ENCODE results near the gene RACK1. TPM values are rescaled to one million over a fixed set of nuclear protein-coding genes. Genes with fewer than 3 reads are reported as not detected.

RACK1 gene
- total and polyA plus RNA-seq, 8 donors = 1,244 to 3,083 (median 2,960) TPM

DNA sequence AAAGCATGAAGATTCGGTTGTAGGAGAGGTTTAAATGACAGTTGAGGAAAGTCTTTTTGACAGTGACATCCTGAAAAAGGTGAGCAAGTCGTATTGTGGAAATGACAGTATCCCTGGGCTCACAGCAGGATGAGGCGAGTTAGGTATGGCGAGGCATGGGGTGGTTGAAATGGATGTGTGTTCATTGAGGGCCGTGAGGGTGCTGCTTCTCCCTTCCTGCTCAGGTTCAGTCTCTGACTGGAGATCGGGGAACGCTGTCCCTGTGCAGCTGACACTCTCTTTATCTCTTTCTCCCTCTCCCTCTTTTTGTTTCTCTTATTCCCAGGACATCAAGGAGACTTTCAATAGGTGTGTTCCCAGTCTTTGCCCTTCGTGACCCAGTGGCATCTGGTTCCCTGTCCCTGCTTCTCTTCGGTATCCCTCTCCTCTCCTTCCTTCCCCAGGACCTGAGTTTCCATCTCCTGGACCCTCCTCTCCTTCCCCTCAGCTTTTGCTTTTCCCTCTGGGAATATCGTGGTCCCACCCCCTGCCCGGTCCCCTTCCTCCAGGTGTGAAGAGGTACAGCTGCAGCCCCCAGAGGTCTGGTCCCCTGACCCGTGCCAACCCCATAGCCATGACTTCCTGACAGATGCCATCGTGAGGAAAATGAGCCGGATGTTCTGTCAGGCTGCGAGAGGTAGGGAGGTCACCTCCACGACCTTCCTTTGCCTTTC, 10.5 kb downstream of the RACK1 start:
- intact Hi-C loops (cut with DNase I) = no loop called here
- H3K9me3 ChIP-seq = no peaks in the 10 kb centered on the region
- H3K4me3 ChIP-seq = no peak overlapping the region
- H3K27ac ChIP-seq = no peak overlapping the region
- peaks cover 10 to 79% of the 10 kb centered on the region in 2 donors for H3K36me3 ChIP-seq
- TF ChIP-seq, protein P1, sequence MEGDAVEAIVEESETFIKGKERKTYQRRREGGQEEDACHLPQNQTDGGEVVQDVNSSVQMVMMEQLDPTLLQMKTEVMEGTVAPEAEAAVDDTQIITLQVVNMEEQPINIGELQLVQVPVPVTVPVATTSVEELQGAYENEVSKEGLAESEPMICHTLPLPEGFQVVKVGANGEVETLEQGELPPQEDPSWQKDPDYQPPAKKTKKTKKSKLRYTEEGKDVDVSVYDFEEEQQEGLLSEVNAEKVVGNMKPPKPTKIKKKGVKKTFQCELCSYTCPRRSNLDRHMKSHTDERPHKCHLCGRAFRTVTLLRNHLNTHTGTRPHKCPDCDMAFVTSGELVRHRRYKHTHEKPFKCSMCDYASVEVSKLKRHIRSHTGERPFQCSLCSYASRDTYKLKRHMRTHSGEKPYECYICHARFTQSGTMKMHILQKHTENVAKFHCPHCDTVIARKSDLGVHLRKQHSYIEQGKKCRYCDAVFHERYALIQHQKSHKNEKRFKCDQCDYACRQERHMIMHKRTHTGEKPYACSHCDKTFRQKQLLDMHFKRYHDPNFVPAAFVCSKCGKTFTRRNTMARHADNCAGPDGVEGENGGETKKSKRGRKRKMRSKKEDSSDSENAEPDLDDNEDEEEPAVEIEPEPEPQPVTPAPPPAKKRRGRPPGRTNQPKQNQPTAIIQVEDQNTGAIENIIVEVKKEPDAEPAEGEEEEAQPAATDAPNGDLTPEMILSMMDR (IDR thresholded peaks at IDR 0.05) = no peak
- H3K4me1 ChIP-seq = peaks cover 0 to 8% of the 10 kb centered on the region in 2 donors
- no peak for ATAC-seq
- H3K27me3 ChIP-seq = no peaks in the 10 kb centered on the region
- DNase-seq = no peak

DNA sequence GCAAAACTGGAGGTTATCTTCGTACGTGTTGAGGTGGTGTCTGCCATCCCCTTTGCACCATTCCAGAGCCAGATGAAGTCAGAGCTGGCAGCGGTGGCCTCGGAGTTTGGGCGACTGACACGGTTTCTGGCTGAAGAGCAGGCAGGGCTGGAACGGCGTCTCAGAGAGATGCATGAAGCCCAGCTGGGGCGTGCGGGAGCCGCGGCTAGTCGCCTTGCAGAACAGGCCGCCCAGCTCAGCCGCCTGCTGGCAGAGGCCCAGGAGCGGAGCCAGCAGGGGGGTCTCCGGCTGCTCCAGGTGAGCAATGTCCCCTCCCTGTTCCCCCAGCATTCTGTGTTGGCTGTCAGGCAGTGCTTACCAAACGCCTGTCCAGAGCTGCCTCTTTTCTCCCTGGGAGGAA, 11.1 kb downstream of the RACK1 start:
- peak in 1 of 4 donors; percentile 20 for DNase-seq
- no peak for ATAC-seq
- TF ChIP-seq, protein P1 (IDR thresholded peaks at IDR 0.05) = no peak
- Histone ChIP-seq H3K27me3 (no peaks in the 10 kb centered on the region), H3K36me3 (peaks cover 9 to 75% of the 10 kb centered on the region in 2 donors), H3K27ac (no peak overlapping the region), H3K4me1 (peaks cover 0 to 2% of the 10 kb centered on the region in 2 donors), H3K9me3 (no peaks in the 10 kb centered on the region), H3K4me3 (no peak overlapping the region)
- intact Hi-C loops (cut with DNase I) = no loop called here

DNA sequence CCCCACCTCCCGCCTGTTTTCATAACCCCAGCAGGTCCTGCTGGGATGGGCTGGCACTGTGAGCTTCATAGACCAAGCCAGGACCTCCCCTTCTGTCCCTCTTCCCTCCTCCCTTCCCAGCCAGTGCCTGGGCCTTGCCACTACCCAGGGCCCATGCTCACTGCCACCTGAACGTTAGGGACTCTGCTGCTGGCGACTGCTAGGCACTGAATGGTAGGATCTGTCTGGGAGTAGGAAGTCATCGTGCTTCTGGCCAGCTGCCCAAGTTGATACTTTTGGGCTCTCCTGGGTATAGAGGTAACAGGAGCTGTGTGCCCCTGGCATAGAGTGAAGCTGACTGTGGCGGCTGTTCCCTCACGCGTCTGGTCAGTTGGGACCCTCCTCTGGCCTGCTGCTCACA, 12.3 kb downstream of the RACK1 start:
- Histone ChIP-seq H3K4me3 (no peak overlapping the region), H3K9me3 (no peaks in the 10 kb centered on the region), H3K4me1 (no peaks in the 10 kb centered on the region), H3K27ac (no peak overlapping the region), H3K27me3 (no peaks in the 10 kb centered on the region), H3K36me3 (peaks cover 1 to 73% of the 10 kb centered on the region in 2 donors)
- TF ChIP-seq, protein P1 (IDR thresholded peaks at IDR 0.05) = no peak
- ATAC-seq = no peak
- intact Hi-C loops (cut with DNase I) = no loop called here
- peak in 1 of 4 donors; percentile 13 for DNase-seq

DNA sequence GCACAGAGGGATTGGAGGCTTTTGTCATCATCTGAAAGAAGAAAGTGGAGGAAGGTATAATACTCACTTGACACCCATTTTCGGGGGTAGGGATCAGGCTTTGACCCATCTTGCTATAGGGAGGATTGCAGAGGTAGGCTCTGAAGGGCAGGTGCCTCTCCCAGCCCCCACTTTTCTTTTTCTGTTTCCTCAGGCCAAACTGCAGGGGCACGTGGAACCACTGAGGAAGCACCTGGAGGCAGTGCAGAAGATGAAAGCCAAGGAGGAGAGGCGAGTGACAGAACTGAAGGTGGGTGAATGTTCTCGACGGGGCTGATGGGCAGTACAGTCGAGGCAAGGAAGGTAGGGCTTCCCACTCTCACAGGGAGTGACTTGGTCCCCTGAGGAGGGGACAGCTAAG, 13.2 kb downstream of the RACK1 start:
- TF ChIP-seq, protein P1 (IDR thresholded peaks at IDR 0.05) = no peak
- Histone ChIP-seq H3K27ac (no peak overlapping the region), H3K9me3 (no peaks in the 10 kb centered on the region), H3K36me3 (peaks cover 0 to 65% of the 10 kb centered on the region in 2 donors), H3K4me1 (peaks cover 0 to 7% of the 10 kb centered on the region in 2 donors), H3K4me3 (no peak overlapping the region), H3K27me3 (no peaks in the 10 kb centered on the region)
- DNase-seq = peak in 1 of 4 donors; percentile 19
- intact Hi-C loops (cut with DNase I) = no loop called here
- no peak for ATAC-seq

DNA sequence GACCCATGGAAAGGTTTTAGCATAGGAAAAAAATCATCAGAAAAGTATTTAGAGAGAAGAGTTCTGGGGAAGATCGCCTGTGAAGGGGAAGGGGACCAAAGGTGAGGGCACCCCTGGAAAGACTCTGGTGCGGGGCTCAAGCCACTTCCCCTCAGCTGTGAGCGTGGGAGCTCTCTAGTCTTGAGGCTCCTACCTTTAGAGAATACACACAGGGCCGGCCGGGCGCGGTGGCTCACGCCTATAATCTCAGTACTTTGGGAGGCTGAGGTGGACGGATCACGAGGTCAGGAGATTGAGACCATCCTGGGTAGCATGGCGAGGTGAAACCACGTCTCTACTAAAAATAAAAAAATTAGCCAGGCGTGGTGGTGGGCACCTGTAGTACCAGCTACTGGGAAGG, 13.7 kb downstream of the RACK1 start:
- no peak overlapping the region for H3K27ac ChIP-seq
- no peaks in the 10 kb centered on the region for H3K27me3 ChIP-seq
- DNase-seq = peak in 1 of 4 donors; percentile 15
- TF ChIP-seq, protein P1 (IDR thresholded peaks at IDR 0.05) = no peak
- H3K36me3 ChIP-seq = peaks cover 0 to 59% of the 10 kb centered on the region in 2 donors
- H3K9me3 ChIP-seq = no peaks in the 10 kb centered on the region
- intact Hi-C loops (cut with DNase I) = no loop called here
- no peak overlapping the region for H3K4me3 ChIP-seq
- ATAC-seq = no peak
- H3K4me1 ChIP-seq = peaks cover 0 to 13% of the 10 kb centered on the region in 2 donors
